ENCODE data around the gene PTPRCAP.

PTPRCAP gene

DNA sequence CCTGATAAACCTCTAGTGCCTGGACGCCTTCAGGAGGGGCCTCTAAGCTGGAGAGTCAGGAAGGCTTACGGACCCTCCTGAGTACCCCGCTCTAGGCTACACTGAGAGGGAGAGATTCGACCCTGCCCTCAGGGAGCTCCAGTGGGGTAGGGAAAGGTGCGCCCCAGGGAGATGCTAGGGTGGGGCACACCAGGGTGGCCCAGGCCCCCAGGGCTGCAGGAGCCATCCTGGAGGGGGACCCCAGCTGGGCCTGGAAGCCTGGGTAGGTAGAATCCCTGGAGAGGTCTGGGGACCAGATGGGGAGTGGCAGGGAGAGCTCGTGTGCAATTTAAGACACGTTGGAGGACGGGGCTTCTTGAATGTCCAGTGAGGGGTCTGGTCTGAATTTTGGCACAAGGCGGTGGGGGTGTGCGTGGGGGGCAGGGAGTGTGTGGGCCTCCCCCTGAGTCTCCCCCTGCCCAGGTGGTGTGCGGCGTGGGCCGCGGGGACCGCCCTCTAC, 17.3 kb downstream of the PTPRCAP start:
- TF ChIP-seq EGR1 (IDR thresholded peaks at IDR 0.05), result no peak
- no peak for TF ChIP-seq FOXM1 (IDR thresholded peaks at IDR 0.05; ENCODE audit: borderline replicate concordance, low read depth)
- no peak for TF ChIP-seq CEBPB (IDR thresholded peaks at IDR 0.05)
- TF ChIP-seq CREB1 (IDR thresholded peaks at IDR 0.05; ENCODE audit: low read depth), result no peak
- TF ChIP-seq NFIC (IDR thresholded peaks at IDR 0.05), result no peak
- TF ChIP-seq TCF12 (IDR thresholded peaks at IDR 0.05; ENCODE audit: low read depth), result no peak
- TF ChIP-seq, protein P1, sequence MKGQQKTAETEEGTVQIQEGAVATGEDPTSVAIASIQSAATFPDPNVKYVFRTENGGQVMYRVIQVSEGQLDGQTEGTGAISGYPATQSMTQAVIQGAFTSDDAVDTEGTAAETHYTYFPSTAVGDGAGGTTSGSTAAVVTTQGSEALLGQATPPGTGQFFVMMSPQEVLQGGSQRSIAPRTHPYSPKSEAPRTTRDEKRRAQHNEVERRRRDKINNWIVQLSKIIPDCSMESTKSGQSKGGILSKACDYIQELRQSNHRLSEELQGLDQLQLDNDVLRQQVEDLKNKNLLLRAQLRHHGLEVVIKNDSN (IDR thresholded peaks at IDR 0.05), result no peak
- TF ChIP-seq YY1 (IDR thresholded peaks at IDR 0.05; ENCODE audit: low read depth), result no peak
- TF ChIP-seq ZBTB7A (IDR thresholded peaks at IDR 0.05; ENCODE audit: low read depth), result no peak; the same call in 1 of the 2 replicates
- TF ChIP-seq EP300 (IDR thresholded peaks at IDR 0.05; ENCODE audit: borderline replicate concordance), result no peak
- no peak for TF ChIP-seq TAF1 (IDR thresholded peaks at IDR 0.05; ENCODE audit: low read depth)
- TF ChIP-seq, protein P2, sequence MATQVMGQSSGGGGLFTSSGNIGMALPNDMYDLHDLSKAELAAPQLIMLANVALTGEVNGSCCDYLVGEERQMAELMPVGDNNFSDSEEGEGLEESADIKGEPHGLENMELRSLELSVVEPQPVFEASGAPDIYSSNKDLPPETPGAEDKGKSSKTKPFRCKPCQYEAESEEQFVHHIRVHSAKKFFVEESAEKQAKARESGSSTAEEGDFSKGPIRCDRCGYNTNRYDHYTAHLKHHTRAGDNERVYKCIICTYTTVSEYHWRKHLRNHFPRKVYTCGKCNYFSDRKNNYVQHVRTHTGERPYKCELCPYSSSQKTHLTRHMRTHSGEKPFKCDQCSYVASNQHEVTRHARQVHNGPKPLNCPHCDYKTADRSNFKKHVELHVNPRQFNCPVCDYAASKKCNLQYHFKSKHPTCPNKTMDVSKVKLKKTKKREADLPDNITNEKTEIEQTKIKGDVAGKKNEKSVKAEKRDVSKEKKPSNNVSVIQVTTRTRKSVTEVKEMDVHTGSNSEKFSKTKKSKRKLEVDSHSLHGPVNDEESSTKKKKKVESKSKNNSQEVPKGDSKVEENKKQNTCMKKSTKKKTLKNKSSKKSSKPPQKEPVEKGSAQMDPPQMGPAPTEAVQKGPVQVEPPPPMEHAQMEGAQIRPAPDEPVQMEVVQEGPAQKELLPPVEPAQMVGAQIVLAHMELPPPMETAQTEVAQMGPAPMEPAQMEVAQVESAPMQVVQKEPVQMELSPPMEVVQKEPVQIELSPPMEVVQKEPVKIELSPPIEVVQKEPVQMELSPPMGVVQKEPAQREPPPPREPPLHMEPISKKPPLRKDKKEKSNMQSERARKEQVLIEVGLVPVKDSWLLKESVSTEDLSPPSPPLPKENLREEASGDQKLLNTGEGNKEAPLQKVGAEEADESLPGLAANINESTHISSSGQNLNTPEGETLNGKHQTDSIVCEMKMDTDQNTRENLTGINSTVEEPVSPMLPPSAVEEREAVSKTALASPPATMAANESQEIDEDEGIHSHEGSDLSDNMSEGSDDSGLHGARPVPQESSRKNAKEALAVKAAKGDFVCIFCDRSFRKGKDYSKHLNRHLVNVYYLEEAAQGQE (IDR thresholded peaks at IDR 0.05; ENCODE audit: low read depth), result no peak
- no peak for TF ChIP-seq RAD21 (IDR thresholded peaks at IDR 0.05; ENCODE audit: low read depth)
- TF ChIP-seq, protein P3, sequence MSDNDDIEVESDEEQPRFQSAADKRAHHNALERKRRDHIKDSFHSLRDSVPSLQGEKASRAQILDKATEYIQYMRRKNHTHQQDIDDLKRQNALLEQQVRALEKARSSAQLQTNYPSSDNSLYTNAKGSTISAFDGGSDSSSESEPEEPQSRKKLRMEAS (IDR thresholded peaks at IDR 0.05), result no peak
- no peak for TF ChIP-seq TEAD4 (IDR thresholded peaks at IDR 0.05)

DNA sequence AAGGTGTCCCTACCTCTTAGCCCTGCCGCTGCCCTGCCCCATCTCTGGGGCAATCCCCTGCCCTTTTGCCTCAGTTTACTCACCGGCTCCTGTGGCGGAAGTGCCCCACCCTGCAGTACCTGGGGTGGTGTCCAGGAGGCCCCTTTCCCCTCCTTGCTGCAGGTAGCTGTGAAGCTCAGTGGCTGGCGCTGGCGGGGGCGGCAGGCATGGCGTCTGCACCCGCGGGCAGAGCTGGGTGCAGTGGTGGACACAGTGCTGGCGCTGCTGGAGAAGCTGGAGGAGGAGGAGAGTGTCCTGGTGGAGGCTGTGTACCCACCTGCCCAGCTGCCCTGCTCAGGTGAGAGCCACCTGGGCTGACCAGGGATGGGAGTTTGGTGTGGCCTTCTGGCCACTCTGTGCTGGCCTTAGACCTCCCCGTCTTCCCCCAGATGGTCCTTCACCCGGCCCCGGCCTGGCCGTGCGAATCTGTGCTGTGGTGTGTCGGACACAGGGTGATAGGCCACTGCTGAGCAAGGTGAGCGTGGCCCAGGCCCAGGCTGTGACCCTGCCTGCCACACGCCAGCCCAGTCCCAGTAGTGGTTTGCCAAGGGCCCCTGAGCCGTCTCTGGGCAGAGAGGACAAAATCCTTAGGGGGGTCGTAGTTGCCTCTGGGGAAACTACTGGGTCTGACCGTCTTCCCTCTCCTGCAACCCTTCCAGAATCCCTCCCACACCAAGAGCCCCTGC, 18.0 kb downstream of the PTPRCAP start:
- TF ChIP-seq RAD21 (IDR thresholded peaks at IDR 0.05; ENCODE audit: low read depth) (no peak), CREB1 (IDR thresholded peaks at IDR 0.05; ENCODE audit: low read depth) (no peak)
- TF ChIP-seq, protein P3 (IDR thresholded peaks at IDR 0.05), result no peak

DNA sequence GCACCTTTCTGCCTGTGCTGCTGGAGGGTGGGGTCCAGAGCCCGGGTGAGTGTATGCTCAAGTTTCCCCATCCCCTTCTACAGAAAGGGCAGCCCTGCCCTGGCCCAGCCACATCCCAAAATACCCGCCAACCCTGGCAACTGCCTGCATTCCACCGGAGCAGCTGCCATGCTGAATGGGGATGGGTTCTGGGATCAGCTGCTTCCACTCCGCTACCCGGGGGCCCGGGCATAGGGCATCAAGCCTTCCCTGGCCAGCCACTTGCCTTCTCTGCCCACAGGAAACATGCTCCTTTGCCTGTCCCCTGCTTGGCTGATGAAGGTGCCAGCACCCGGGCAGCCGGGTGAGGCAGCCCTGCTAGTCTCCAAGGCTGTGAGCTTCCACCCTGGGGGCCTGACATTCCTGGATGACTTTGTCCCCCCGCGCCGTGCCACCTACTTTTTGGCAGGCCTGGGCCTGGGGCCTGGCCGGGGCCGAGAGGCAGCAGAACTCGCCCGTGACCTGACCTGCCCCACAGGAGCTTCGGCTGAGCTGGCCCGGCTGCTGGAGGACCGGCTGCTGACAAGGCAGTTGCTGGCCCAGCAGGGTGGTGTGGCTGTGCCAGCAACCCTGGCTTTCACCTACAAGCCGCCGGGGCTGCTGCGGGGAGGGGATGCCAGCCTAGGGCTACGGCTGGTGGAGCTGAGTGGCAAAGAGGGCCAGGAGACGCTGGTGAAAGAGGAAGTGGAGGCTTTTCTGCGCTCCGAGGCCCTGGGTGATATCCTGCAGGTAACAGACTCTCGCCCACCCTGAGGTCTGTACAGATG, 18.8 kb downstream of the PTPRCAP start:
- TF ChIP-seq NFIC (IDR thresholded peaks at IDR 0.05) (peak; percentile 24; the same call in 1 of the 2 replicates), TEAD4 (IDR thresholded peaks at IDR 0.05) (no peak)

DNA sequence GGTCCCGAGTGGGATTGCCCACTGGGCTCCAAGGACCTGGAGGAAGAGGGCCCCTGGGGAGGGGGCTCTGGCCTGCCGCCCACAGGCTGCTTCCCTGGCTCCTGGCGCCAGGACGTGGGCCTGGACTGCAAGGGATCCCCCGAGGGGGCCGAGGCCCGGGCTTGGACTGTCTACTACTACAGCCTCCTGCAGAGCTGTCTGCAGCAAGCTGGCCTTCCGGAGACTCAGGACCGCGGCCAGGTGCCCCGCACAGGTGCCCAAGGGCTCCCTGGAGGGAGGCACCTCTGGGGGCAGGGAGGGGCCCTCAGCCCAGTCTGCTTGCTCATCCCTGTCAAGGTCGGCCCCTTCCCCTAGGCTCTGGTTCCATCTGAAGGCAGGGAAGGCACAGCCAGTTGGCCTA, 20.1 kb downstream of the PTPRCAP start:
- no peak for TF ChIP-seq NFIC (IDR thresholded peaks at IDR 0.05)

DNA sequence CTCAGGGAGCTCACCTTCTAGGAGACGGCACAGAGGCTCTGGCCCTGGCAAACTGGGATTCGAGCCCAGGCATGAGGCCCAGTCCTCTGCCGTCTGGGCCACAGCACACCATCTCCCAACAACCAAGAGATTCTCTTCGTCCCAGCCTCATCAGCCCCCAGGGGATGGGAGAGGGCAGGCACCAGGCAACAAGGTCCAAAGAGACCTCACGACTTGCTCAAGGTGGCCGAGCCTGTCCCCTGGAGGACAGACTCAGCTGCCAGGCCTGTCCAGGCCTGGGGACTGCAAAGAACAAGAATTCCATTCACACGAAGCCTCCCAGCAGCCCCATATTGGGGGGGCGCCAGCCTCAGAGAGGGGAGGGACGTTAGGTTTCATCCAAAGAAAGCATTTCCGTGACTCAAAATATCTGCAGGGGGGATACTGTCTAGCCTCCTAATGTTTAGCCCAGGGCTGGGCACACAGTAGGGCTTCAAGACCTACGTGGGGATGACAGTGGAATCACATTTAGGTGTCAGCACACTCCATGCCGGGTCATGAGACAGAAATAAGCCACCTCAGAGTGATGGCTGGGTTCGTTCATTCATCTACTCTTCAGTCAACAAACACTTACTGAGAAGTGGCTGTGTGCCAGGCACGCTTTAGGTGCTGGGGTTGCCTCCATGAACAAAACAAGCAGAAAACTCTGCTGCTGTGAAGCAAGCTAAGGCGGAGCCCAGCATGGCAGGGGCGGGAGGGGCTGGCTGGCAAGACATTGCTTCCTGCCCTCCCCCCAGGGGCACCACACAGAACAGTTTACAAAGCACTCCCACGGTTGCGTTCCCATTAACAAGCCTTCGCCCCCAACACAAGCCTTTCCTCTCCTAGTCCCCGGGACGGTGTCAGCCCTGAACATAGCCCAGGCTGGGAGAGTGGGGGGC, 20.8 kb downstream of the PTPRCAP start:
- TF ChIP-seq, protein P3 (IDR thresholded peaks at IDR 0.05), result no peak
- TF ChIP-seq NFIC (IDR thresholded peaks at IDR 0.05), result peak; percentile 35; the same call in 1 of the 2 replicates

DNA sequence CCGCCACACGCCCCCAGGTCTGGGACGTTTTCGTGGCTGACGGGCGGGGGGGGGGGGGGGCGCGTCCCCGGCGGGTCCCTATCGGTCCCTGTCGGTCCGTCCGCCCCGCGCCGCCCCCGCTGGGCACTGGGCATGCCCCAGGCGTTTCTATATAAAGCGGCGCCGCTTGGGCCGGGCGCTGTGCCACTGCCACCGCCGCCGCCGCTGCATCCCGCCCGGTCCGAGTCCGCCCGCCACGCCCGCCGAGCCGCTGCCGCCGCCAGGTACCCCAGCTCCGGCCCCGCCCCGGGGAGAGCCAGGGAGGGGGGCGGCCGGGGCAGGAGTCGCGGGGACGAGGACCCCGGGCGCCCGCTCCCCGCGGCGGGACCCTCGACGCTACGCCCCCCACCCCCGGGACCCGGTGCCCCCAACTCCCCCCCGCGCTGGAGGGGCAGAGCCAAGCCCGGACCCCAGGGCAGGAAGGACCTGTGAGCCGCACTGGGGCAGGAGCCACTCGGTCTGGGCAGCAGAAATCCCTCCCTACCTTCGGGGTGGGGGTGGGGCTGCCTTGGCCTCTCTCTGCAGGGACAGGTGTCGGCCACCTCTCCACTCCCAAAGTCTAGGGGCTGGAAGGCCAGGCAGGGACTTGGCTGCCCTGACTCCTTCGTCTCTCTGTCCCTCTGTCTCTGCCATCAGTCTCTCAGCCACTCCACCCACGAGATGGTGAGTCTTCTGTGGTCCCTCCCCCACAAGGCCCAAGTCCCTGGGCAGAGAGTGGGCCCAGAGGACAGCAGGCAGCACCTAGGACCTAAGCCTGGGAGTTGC, 21.8 kb downstream of the PTPRCAP start, which contains the start of gene CARNS1:
TSS of gene CARNS1 (plus strand) at position 178 of the 804 bp plus-strand sequence. CDS start at position 700, 522 bp downstream.
- TF ChIP-seq TAF1 (IDR thresholded peaks at IDR 0.05; ENCODE audit: low read depth), result no peak
- TF ChIP-seq, protein P2 (IDR thresholded peaks at IDR 0.05; ENCODE audit: low read depth), result no peak
- TF ChIP-seq EGR1 (IDR thresholded peaks at IDR 0.05), result no peak
- TF ChIP-seq, protein P3 (IDR thresholded peaks at IDR 0.05), result no peak
- no peak for TF ChIP-seq TEAD4 (IDR thresholded peaks at IDR 0.05)
- TF ChIP-seq TCF12 (IDR thresholded peaks at IDR 0.05; ENCODE audit: low read depth), result no peak
- TF ChIP-seq YY1 (IDR thresholded peaks at IDR 0.05; ENCODE audit: low read depth), result no peak
- TF ChIP-seq CEBPB (IDR thresholded peaks at IDR 0.05), result no peak
- TF ChIP-seq RAD21 (IDR thresholded peaks at IDR 0.05; ENCODE audit: low read depth), result no peak
- no peak for TF ChIP-seq CREB1 (IDR thresholded peaks at IDR 0.05; ENCODE audit: low read depth)
- no peak for TF ChIP-seq ZBTB7A (IDR thresholded peaks at IDR 0.05; ENCODE audit: low read depth)
- no peak for TF ChIP-seq NFIC (IDR thresholded peaks at IDR 0.05)
- no peak for TF ChIP-seq EP300 (IDR thresholded peaks at IDR 0.05; ENCODE audit: borderline replicate concordance)
- no peak for TF ChIP-seq FOXM1 (IDR thresholded peaks at IDR 0.05; ENCODE audit: borderline replicate concordance, low read depth)
- TF ChIP-seq, protein P1 (IDR thresholded peaks at IDR 0.05), result no peak
